Esophagus muscularis mucosa (tissue), 4 donors: ENCODE data around the gene RBM8A. TPM values are rescaled to one million over a fixed set of nuclear protein-coding genes. Genes with fewer than 3 reads are reported as not detected.

Experiments used
- DNase-seq: peaks from one replicate; pipeline ENCODE4 v3.0.0-alpha.2; 2017; ENCODE audit errors: extremely low spot score
- H3K27ac ChIP-seq, 4 donors: fragments of 200-600 bp; sonication (generic); replicated peaks in 1 of 4; 1 replicate in 3 of 4; 2 replicates in 1 of 4; pipeline ENCODE4 v1.5.1; 2016 to 2019; ENCODE audit warnings: mild to moderate bottlenecking in 1 of 4
- H3K27me3 ChIP-seq, 4 donors: fragments of 200-600 bp; sonication (generic); one replicate each; pipeline versions ENCODE4 v1.5.1 to v1.6.0; 2016 to 2019
- H3K36me3 ChIP-seq, 4 donors: fragments of 200-600 bp; sonication (generic); one replicate each; pipeline ENCODE4 v1.5.1; 2016 to 2019
- H3K4me1 ChIP-seq, 4 donors: fragments of 200-600 bp; sonication (generic); one replicate each; pipeline ENCODE4 v1.5.1; 2016 to 2019
- H3K4me3 ChIP-seq, 4 donors: fragments of 200-600 bp; sonication (generic); 1 replicate in 2 of 4; 2 replicates in 2 of 4; pipeline ENCODE4 v1.5.1; 2016 to 2019; ENCODE audit warnings: mild to moderate bottlenecking in 4 of 4, moderate library complexity in 1 of 4
- H3K9me3 ChIP-seq, 4 donors: fragments of 200-600 bp; sonication (generic); 1 replicate in 3 of 4; 2 replicates in 1 of 4; pipeline ENCODE4 v1.5.1; 2016 to 2019
- CTCF ChIP-seq, 3 experiments: fragments of 200-600 bp in 2 of 3; fragments of 450-650 bp in 1 of 3; sonication (generic) in 2 of 3; IDR thresholded peaks; one replicate each; pipeline ENCODE4 v1.5.1; 2017 to 2019; ENCODE audit warnings: antibody characterized with exemption in 3 of 3, mild to moderate bottlenecking in 2 of 3, moderate library complexity in 1 of 3
- EP300 ChIP-seq: sonication (generic); formaldehyde crosslinking; IDR thresholded peaks from one replicate; pipeline ENCODE4 v1.6.1; 2017; ENCODE audit warnings: antibody characterized with exemption
- POLR2A ChIP-seq: fragments of 450-650 bp; IDR thresholded peaks from one replicate; pipeline ENCODE4 v1.6.1; 2017; ENCODE audit warnings: antibody characterized with exemption, moderate library complexity, mild to moderate bottlenecking, low read depth
- POLR2AphosphoS5 ChIP-seq, 2 donors: sonication (generic); formaldehyde crosslinking; IDR thresholded peaks; one replicate each; pipeline ENCODE4 v1.6.1; 2017; ENCODE audit warnings: antibody characterized with exemption in 2 of 2
- WGBS: methylation state at CpG from one replicate; pipeline ENCODE4 v1.1.5; 2018; 5-methylcytosine and 5-hydroxymethylcytosine counted together
- intact Hi-C: fragments of 100-400 bp; cut with DNase I; formaldehyde crosslinking; loops from one replicate; pipeline ENCODE4 v1.15.1; 2023
- total RNA-seq, 4 donors: library from RNA; depleted of rRNA; stranded (reverse); fragments of >200 nt; gene quantifications; one replicate each; pipeline versions ENCODE4 v1.1.0 to v1.2.1, GENCODE V29; 2016

The RBM8A gene
- total RNA-seq, 4 donors from 2014 or later: 42.8 to 119 (median 69.7) TPM

GRCh38 chr1:145889722-145890121, 37.6 kb downstream of the RBM8A start:
- peaks cover 35 to 45% (median 37%) of the 10 kb centered on the region in 4 donors for H3K4me1 ChIP-seq
- DNase-seq: no peak
- no peaks in the 10 kb centered on the region for H3K9me3 ChIP-seq
- no peaks in the 10 kb centered on the region for H3K36me3 ChIP-seq
- H3K27ac ChIP-seq: no peak overlapping the region
- intact Hi-C loops: no loop called here
- H3K27me3 ChIP-seq: no peaks in the 10 kb centered on the region
- no peak overlapping the region for H3K4me3 ChIP-seq
- 83% methylated on average over 1 of the region's 3 CpGs for whole genome bisulfite sequencing
- TF ChIP-seq POLR2A (no peak), POLR2AphosphoS5 (IDR thresholded peaks at IDR 0.05) (no peak), CTCF (IDR thresholded peaks at IDR 0.05) (no peak), EP300 (no peak)

- TF ChIP-seq EP300 (no peak), POLR2A (no peak), POLR2AphosphoS5 (IDR thresholded peaks at IDR 0.05) (no peak)
- intact Hi-C loops: no loop called here
- peaks cover 30 to 39% (median 32%) of the 10 kb centered on the region in 4 donors for H3K4me1 ChIP-seq
- H3K27me3 ChIP-seq: no peaks in the 10 kb centered on the region
- WGBS: 86% methylated on average over 5 of the region's 5 CpGs
- no peak overlapping the region for H3K27ac ChIP-seq
- DNase-seq: no peak
- H3K9me3 ChIP-seq: no peaks in the 10 kb centered on the region
- no peak overlapping the region for H3K4me3 ChIP-seq
- no peaks in the 10 kb centered on the region for H3K36me3 ChIP-seq
These were observed 39.7 kb downstream of the RBM8A start for GRCh38 chr1:145887631-145888030.

- Histone ChIP-seq H3K36me3 (no peaks in the 10 kb centered on the region), H3K9me3 (no peaks in the 10 kb centered on the region), H3K4me3 (peak overlapping the region in 1 of 4 donors; percentile 67), H3K27me3 (no peaks in the 10 kb centered on the region), H3K4me1 (peaks cover 24 to 31% (median 25%) of the 10 kb centered on the region in 4 donors), H3K27ac (peak overlapping the region in 1 of 4 donors; percentile 48)
- intact Hi-C loops: no loop called here
- no peak for DNase-seq
- WGBS: 70% methylated on average over 8 of the region's 8 CpGs
- TF ChIP-seq CTCF (IDR thresholded peaks at IDR 0.05) (no peak), POLR2A (no peak), POLR2AphosphoS5 (IDR thresholded peaks at IDR 0.05) (no peak), EP300 (no peak)
These were observed 40.5 kb downstream of the RBM8A start for GRCh38 chr1:145886816-145887215.

GRCh38 chr1:145886390-145886789, 40.9 kb downstream of the RBM8A start:
- Histone ChIP-seq H3K4me1 (peaks cover 20 to 26% (median 21%) of the 10 kb centered on the region in 4 donors), H3K4me3 (peak overlapping the region; percentile 65 to 75 (median 68)), H3K36me3 (no peaks in the 10 kb centered on the region), H3K27me3 (no peaks in the 10 kb centered on the region), H3K27ac (peak overlapping the region in 3 of 4 donors; percentile 28 to 48 (median 30)), H3K9me3 (no peaks in the 10 kb centered on the region)
- TF ChIP-seq EP300: no peak
- TF ChIP-seq POLR2AphosphoS5 (IDR thresholded peaks at IDR 0.05): no peak
- no peak for TF ChIP-seq POLR2A
- TF ChIP-seq CTCF (IDR thresholded peaks at IDR 0.05): no peak
- 50% methylated on average over 11 of the region's 11 CpGs for WGBS
- intact Hi-C loops: no loop called here
- DNase-seq: no peak

GRCh38 chr1:145885738-145886287, 41.5 kb downstream of the RBM8A start, which contains the start of gene ANKRD35:
TSS of gene ANKRD35 (minus strand) at chr1:145885866. CDS start at chr1:145885758, 108 bp downstream.
- Histone ChIP-seq H3K4me1 (peaks cover 14 to 21% (median 15%) of the 10 kb centered on the region in 4 donors), H3K36me3 (no peaks in the 10 kb centered on the region), H3K4me3 (peak within 1 kb of the TSS; percentile 65 to 75 (median 68)), H3K27ac (peak within 1 kb of the TSS in 3 of 4 donors; percentile 28 to 48 (median 30)), H3K9me3 (no peaks in the 10 kb centered on the region), H3K27me3 (no peaks in the 10 kb centered on the region)
- intact Hi-C loops: no loop called here
- TF ChIP-seq POLR2A (no peak), CTCF (IDR thresholded peaks at IDR 0.05) (no peak), EP300 (no peak), POLR2AphosphoS5 (IDR thresholded peaks at IDR 0.05) (no peak)
- peak; percentile 95 for DNase-seq
- 0% methylated on average over 10 of the region's 36 CpGs for whole genome bisulfite sequencing
